ENCODE measurements around the gene RNPC3.

DNA sequence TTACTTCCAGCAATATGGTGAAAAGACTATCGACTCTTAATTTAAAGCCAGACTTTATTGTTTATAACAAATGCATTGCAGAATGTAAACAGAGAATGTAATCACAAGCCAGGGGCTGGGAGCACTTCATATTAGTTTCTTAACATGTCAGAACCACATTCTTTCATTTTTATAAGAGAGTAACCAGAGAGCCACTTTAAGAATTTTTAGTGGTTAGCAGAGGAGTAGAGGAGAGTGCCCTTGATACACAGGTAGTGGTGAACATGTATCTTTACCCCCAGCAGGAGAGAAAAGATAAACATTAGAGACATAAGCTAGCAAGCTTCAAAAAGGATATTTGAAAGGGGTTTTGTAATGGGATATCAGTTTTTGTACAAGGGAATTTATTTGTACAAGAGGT is 57.0 kb downstream of the RNPC3 start:
- no peak for TF ChIP-seq EZH2phosphoT487 (IDR thresholded peaks at IDR 0.05; ENCODE audit: low read depth)
- TF ChIP-seq, protein P1, sequence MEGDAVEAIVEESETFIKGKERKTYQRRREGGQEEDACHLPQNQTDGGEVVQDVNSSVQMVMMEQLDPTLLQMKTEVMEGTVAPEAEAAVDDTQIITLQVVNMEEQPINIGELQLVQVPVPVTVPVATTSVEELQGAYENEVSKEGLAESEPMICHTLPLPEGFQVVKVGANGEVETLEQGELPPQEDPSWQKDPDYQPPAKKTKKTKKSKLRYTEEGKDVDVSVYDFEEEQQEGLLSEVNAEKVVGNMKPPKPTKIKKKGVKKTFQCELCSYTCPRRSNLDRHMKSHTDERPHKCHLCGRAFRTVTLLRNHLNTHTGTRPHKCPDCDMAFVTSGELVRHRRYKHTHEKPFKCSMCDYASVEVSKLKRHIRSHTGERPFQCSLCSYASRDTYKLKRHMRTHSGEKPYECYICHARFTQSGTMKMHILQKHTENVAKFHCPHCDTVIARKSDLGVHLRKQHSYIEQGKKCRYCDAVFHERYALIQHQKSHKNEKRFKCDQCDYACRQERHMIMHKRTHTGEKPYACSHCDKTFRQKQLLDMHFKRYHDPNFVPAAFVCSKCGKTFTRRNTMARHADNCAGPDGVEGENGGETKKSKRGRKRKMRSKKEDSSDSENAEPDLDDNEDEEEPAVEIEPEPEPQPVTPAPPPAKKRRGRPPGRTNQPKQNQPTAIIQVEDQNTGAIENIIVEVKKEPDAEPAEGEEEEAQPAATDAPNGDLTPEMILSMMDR (IDR thresholded peaks at IDR 0.05; ENCODE audit: low read depth, low read length), result no peak
